Spleen (tissue), 7 donors: ENCODE results near the gene TOP3B.

Source experiments
- POLR2A ChIP-seq, 3 donors: fragments of 450-650 bp; IDR thresholded peaks; one replicate each; pipeline ENCODE4 v1.5.1; 2017; ENCODE audit warnings: antibody characterized with exemption in 3 of 3, mild to moderate bottlenecking in 1 of 3
- POLR2AphosphoS5 ChIP-seq, 3 donors: sonication (generic); formaldehyde crosslinking; IDR thresholded peaks; one replicate each; pipeline ENCODE4 v1.5.1; 2017; ENCODE audit warnings: antibody characterized with exemption in 3 of 3
- TF ChIP-seq, protein P1 (sequence below), 11 experiments: fragments of 200-600 bp in 7 of 11; fragments of 450-650 bp in 4 of 11; sonication (generic) in 4 of 11; IDR thresholded peaks in 8 of 11; conservative IDR thresholded peaks in 3 of 11; 1 replicate in 7 of 11; 2 replicates in 4 of 11; pipeline versions ENCODE4 v1.4.0 to v1.8.0; 2016 to 2021; ENCODE audit warnings: antibody characterized with exemption in 11 of 11, inconsistent platforms in 4 of 11, mild to moderate bottlenecking in 1 of 11
- donor health status: DM: no; HTN: no; CAD: no; lungs with moderate emphysema.
- donor health status: DM: no; HTN: no; CAD: no.
- donor health status: DM: no; HTN: no; CAD: no.

DNA sequence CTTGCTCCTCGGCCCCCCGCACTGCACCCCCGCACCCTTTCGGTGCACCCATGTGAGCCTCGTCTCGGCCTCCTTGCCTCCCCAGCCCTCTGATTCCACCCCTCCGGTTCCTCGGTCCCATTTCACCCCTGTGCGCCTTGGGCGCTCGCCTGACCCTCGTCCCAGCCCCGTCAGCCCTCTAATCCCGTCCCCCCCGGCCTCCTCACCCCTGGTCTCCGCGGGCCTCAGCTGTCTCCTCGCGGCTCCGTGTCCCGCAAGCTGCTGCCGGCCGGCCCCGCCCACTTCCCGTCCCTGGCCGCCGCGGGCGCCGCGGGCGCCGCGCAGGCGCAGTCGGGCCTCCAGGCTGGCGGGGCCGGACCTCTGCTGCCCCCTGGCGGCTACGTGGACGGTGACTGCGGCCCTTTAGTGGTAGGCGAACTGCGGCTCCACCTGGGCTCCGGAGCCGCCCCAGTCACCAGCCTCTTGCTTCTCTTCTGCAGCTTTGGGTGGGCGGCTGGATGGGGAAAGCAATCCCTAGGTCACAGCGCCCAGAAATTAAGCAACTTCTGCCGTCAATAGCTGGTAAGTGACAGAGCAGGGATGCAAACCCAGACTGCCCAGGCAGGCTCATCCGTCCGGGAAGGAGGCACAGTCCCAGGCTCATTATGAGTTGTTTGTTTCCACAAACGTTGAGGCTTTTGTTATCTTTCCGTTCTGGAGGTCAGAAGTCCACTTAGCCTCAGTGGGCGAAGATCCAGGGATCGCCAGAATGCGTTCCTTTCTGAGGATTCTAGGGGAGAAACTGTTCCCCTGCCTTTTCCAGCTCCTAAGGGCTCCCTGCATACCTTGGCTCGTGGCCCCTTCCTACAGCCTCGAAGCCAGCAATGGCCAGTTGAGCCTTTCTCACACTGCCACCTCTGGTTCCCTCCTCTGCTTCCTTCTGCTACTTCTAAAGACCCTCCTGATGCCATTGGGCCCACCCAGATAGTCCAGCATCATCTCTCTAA lies 29.7 kb downstream of the TOP3B start, which contains the start of gene PPM1F:
- TF ChIP-seq, protein P1, sequence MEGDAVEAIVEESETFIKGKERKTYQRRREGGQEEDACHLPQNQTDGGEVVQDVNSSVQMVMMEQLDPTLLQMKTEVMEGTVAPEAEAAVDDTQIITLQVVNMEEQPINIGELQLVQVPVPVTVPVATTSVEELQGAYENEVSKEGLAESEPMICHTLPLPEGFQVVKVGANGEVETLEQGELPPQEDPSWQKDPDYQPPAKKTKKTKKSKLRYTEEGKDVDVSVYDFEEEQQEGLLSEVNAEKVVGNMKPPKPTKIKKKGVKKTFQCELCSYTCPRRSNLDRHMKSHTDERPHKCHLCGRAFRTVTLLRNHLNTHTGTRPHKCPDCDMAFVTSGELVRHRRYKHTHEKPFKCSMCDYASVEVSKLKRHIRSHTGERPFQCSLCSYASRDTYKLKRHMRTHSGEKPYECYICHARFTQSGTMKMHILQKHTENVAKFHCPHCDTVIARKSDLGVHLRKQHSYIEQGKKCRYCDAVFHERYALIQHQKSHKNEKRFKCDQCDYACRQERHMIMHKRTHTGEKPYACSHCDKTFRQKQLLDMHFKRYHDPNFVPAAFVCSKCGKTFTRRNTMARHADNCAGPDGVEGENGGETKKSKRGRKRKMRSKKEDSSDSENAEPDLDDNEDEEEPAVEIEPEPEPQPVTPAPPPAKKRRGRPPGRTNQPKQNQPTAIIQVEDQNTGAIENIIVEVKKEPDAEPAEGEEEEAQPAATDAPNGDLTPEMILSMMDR (IDR thresholded peaks at IDR 0.05 in 8 of 11, conservative IDR thresholded peaks at IDR 0.05 in 3 of 11) = peak; percentile 52 to 96 (median 93)
- TF ChIP-seq POLR2AphosphoS5 (IDR thresholded peaks at IDR 0.05) (peak; percentile 56 to 81 (median 71)), POLR2A (IDR thresholded peaks at IDR 0.05) (no peak)
